Right renal cortex interstitium (tissue), 3 donors: ENCODE results near the gene VAPA. TPM values are rescaled to one million over a fixed set of nuclear protein-coding genes. Genes with fewer than 3 reads are reported as not detected.
"Not testable (repeated sequence)": the region's sequence is repeated elsewhere in the genome, so short reads cannot be mapped to it uniquely, and the experiment has no call there.

Experiments used
- DNase-seq, 3 donors: peaks; one replicate each; pipeline ENCODE4 v3.0.0-alpha.2; 2013; ENCODE audit warnings: low read depth in 3 of 3, low spot score in 2 of 3
- polyA plus RNA-seq, 3 donors: library from polyadenylated mRNA; unstranded; fragments of 120-200 nt; gene quantifications; one replicate each; pipeline ENCODE4 v1.2.1, GENCODE V29; 2013; ENCODE audit not compliant: insufficient read length in 3 of 3

VAPA gene
- polyA plus RNA-seq, 3 donors, result 277 to 287 (median 278) TPM

DNA sequence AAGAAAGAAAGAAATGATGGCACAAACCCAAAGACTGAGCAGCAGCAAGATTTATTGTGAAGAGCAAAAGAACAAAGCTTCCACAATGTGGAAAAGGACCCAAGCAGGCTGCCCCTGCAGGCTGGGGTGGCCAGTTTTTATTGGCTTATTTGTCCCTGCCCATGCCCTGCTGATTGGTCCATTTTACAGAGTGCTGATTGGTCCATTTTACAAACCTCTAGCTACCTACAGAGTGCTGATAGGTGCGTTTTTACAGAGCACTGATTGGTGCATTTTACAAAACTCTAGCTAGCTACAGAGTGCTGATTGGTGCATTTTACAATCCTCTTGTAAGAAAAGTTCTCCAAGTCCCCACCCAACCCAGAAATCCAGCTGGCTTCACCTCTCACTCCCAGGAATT, 1.5 kb upstream of the VAPA start:
- not testable (repeated sequence) for DNase-seq

DNA sequence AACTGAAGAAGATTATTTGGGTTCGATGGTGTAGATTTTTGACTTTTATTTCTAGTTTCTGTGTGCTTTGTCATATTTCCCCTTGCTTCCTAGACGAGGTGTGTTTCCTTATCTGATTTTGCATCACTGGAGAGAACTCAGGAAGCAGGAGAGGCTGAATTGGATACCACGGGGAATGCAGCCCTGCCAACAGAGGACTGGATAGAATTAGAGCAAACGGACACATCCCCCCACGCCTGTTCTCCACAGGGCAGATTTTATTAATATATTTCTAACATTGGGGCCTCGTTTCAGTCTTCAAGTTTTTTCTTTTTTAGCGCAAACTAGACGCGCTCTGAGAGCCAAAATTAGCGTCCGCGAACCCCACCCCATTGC, 678 bp upstream of the VAPA start:
- DNase-seq, result no peak

DNA sequence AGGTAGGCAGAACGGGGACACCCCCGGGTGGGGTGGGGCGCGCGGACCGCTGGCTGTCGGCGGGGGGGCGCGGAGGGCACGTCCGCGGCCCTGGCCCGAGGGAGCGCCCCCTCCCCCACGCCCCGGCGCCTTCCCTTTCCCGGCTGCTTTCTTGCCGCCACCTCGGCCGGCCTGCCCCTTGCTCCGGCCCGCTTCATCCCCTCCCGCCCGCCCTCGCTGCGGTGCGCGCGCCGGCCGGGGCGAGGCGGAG, 443 bp downstream of the VAPA start:
- DNase-seq, result peak in 1 of 3 donors; percentile 16

DNA sequence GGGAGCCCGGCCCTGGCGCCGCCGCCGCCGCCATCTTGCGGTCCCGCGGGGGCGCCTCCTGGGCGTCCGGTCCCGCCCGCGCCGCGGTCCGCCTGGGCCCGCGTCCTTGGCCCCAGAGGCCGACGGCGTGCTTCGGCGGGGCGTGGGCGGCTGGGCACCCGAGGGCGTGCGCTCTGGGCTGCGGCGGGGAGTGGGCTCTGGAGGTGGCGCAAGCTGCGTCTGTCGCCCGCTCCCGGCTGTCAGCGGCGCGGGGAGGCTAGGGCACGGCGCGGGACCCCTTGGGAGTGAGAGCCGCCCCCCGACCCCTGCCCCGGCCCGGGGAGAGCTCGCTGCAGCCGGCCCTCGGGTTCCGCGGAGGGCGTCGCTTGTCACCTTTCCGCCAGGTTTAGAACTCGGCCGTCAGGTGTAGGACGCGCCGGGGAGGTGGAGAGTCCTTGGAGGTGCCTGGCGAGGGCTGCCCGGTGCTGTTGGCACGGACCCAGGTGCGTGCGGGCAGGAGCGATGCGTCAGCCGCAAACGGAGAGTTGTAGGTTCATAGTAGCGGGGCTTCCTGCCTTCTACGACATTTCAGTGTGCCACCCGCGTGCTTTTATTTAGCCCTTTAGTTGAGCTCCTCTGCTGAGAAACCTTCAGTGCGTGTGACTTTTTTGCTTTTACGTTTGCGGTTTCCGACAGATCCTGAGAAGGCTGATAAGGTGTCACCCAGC, 921 bp downstream of the VAPA start:
- peak in 1 of 3 donors; percentile 47 for DNase-seq

DNA sequence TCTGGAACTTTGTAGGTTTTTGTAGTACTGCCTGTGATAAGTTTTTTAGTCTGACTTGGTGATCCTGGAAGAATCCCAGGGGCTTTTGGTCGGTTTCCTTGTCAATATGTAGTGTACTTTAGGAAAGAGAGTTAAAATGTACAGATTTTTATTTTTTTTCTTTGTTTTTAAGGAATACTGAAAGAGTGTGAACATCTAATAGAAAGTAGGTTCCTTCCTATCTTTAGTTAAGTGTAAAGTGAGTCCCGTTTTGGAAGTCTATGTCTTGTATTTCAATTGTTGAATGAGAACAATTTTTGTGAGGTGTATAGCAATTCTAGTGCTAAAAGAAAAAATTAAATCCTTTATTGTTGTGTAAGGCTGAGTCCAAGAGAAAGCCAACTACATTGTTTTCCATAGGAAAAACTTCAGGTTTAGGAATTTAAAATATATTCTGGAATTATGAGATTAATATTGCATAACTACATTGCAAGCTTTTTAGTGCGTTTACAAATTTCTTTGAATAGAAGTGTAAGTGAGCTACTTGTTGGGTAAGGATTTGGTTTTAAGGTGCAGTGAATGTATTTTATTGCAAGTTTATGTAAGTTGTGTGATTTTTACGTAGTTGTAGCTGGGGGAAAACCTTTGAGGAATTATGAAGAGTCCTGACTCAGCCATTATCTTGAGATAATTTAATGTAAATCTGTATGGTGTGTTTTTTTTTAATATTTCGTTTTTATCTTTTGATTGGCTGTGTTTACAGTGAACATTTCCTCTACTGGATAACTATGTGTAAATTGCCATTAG, 1.7 kb downstream of the VAPA start:
- no peak for DNase-seq

DNA sequence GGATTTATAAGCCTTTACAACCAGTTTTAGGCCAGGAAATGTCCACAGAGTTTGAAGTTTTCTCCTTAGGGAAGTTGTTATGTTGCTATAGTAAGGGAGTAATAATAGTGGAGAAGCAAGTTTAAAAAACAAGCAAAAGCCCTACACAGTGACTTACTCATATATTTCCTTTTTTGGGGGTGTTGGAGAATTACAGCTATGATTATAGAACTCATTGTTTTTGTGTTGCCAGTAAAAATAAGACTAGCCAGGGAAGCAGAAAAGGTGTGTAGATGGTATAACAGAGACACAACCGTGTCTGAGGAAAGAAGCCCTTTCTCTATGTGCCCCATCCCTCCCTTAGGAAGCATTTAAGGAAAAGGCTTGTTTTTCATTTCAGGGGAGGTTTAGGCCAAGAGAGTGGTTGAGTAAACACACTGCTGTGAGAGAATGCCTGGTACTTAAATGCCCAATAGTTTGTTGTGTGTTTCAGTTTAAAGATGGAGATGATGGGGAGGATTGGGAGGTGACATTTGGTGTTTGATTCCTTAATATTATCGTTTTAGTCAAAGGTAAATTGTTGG, 2.3 kb downstream of the VAPA start:
- no peak for DNase-seq

DNA sequence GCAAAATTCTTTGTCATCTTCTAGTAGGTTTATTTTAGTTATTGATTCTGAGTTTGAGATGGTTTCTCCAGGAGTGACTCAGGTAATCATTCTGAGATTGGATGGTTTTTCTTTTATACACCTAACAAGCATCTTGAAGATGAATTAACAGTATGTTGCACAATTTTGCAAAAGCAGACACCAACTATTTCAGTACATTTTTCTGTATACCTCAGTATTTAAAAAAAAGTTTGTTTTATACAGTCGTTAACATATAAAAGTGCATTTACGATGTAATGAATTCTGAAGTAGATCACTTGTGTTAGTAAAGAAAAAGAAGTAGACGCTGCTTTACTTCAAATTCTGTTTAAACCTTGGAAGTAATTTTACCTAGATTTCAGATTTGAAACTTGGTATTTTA, 3.0 kb downstream of the VAPA start:
- no peak for DNase-seq

DNA sequence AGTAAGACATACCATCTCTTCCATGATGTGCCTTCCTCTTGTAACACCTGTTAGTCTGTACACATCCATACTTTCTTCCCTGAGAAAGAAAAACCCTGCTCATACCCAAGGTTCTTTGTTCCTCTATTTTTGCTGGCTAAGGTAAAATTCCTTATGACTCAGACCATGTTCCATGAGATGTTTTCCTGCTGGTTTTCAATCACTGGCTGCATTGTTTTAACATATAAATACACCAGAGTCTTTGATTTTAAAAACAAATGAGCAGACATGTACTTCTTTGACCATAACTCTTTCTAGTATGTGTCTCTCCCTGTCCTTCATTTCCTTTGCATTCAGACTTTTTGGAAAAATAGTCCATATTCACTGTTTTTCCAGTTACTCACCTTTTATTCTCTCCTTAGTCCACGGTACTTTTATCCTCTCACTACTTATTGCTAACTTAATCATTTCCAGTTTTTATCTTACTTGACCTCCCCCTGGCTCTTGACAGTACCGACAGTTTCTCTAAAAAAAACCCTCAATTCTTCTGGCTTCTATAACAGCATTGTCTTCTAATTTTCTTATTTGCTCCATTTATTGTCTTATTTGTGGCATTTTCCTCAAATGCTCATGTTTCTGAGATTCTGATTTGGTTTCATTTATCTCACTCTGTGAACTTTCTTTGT, 4.3 kb downstream of the VAPA start:
- DNase-seq, result no peak

DNA sequence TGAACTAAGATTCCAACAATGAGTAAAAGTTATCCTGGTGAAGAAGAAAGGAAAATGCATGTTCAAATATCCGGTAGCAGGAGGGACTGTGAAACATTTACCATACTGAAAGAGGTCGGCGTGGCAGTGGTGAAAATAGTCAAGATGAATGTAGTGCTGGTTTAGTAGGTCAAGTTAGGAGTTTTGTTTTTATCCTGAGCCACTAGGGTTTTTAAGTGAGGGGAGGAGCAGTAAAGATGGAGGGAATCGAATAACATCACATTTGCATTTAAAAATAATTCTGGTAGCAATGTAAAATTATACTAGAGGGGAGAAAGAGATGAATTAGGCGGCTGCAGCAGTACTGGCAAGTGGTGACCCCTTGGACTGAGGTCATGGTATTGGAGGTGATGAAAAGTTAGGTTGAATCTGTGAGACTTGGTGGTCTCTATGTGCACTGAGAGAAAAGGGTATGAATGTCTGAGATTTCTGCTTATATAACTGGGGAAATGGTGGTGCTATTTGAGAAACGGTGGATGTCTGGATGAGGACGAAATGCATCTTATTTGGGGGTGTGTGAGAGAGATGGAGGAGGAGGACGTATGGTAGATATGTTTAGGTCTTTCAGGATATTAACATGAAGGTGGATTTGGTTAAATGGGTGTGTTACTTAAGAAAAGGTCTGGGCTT, 5.9 kb downstream of the VAPA start:
- no peak for DNase-seq

DNA sequence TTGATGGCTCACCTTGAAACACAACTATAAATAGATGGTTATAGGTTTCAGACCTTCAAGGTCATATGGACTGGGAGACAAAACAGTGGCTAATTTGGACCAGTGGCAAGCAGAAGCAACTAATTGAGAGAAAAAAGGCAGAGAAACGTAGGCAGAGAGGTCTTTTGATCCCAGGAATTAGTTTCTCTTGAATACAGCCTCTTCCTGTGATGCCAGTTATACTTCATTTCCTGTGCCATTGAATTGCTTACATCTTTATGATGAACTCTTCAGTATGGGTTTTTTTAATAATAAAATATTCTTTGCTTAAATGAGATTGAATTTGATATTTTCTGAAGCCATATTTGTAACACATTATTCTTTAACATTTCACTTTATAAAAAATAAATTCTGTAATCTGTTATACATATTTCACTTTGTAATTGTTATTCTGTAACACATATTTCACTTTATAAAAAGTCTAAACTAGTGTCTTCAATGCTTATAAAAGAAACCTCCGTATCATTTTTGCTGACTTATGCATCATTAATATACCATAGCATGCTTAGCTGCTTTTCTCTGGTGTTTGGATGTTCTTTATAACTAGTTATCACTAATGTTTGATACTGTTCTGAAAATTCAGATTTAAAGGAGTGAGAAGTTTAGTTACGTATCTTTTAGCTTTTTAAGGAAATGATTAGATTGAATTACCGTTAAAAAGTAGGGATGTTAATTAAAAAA, 8.9 kb downstream of the VAPA start:
- DNase-seq, result no peak

DNA sequence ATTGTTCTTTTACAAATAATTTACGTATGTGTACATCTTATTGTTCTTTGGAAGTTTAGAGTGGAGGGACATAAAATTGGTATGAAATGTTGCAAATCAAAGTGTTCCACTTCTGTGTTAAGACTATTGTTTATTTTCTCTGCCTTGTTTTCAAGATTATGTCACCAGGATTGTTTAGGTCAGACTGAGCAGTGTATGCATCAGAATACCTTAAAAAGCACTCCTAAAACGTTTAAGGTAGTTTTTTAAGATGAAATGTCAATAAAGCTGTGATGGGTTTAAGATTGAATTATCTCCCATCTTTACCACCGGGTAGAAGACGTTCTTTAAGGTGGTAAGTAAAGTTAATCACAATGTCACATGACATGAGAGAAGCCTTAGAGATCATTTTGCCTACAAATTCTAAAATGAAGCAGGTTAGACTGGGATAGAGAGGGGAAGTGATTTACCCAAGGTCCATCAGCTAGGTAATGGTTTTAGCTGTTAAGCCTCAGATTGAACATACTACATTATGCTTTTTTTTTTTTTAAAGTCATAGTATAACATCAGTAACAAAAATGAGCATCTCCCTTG, 10.6 kb downstream of the VAPA start:
- DNase-seq, result no peak

DNA sequence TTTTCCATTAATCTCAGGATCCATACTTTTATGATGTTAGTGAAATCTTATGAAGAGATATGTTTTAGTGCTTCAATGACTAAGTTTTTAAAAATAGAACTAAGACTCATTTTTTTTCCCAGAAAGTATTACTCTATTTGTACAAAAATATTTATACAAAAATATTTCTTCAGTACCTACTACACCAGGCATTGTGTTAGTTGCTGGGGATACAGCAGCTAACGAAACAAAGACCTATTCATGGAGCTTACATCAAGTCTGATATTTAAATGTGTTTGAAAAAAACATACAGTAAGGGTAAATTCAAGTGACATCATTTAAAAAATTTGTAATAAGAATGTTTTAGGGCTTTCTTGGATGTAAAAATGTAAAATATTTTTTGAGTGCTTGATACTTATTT, 11.6 kb downstream of the VAPA start:
- DNase-seq, result no peak

DNA sequence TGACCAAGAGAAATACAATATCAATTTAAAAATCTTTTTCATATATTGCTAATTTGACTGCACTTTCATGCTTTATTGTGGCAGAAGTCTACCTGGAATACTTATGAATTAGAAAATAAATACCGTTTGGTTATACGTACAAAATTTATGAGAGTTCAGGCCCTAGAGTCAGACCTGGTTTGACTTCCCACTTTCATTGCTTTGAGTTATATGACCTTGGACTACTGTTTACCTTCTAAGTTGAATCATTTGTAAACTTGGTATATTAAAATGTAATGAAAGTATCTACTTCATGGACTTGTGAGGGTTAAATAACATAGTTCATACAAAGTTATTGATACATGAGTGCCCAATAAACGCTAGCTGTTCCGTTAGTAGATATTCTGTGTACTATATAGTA, 12.0 kb downstream of the VAPA start:
- DNase-seq, result no peak

DNA sequence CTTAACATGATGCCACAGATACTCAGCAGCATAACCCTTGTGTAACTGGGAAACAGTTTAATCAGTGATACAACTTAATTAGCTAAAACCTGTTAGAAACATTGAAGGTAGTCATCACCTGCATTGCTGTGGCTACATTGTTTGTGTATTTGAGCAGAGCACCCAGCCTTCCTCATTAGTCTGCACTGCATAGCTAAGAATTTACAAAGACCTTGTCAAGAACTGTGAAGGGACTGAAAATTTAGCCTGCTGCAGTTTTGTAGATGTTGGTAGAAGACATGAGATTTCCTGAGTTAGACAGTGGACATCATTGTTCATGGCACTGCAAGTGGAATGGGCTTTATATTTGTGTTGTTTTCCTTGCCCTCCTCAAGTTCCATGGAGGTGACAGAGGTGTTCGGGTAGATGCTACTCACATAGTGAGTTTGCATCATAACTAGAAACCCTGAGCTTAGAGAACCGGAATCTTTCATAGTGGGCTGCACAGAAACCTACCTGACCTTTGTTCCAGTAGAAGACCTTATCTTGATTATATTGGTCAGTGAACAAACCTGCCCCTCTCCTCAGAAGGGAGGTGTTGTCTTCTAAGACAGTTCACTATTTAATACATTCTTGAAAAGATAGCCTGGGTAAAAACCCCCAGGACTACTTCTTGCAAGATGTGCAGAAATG, 12.5 kb downstream of the VAPA start:
- DNase-seq, result no peak

DNA sequence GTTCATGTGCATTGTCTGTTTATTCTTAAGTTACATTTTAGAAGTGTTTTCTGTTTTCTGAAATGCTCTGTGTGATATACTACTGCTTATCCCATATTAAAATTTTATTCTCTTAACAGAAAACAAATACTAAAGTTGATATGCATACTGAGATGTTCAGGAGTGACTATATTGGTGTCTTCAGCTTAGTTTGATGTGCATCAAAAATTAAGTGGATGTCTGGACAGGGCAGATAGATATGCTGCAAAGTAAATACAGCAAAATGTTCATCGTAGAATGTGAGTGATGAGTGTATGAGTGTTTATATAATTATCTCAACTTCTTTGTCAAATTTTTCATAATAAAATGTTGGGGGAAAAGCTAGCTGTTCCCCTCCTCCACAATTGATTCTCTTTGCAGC, 13.2 kb downstream of the VAPA start:
- no peak for DNase-seq

DNA sequence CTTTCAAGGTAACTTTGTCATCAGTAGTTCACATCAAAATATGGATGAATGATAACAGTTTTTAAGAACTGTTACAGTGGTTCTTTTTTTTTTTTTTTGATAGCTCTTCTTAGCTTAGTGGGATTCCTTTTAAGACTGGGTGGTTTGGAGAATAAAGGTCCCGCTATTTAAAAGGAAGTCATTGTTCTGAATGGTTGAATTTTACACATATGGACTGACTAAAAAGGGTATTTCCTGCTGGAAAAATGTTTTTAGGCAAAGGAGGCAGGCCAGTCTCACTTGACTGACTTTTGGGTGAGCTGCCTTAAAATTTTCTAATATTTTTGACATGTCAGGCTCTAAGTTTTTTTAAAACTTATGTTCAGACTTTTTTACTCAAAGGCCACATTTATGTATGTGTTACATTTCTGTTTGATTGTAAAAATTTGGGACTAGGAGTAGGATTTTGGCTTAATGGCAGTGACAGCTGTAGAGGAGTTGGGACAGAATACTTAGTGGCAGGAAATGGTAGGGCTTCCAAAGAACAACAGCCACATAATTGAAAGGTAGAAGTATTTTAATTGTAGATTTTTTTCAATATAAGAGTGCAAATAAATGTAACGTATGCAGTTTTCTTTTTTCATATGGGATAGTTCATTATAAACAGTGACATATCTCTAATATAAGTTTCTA, 13.7 kb downstream of the VAPA start:
- no peak for DNase-seq

DNA sequence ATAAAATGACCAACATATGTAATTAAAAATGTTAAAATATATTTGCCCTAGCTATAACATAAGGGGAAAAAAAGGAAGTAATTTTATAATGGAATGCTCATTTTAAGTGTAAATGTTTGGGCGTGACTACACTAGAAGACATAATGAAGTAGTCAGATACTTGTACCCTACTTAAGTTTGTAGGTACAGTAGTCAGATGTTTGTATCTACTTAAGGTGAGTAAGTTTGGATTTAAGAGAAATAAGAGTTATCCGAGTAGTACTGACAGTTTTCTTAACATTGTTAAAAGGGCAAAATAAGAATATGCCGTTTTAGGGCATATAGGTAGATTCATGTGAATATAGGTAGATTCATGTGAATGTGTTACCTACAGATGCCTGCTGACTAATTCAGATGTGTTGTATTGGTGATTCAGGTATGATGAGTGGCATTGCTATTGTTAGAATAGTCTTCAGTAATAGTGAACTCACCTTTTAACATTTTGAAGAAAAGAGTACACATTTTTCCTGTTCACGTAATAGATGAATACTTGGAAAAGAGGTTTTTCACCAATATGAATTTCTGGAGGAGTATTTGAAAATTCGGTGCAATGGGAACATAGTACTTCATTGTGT, 14.9 kb downstream of the VAPA start:
- no peak for DNase-seq

DNA sequence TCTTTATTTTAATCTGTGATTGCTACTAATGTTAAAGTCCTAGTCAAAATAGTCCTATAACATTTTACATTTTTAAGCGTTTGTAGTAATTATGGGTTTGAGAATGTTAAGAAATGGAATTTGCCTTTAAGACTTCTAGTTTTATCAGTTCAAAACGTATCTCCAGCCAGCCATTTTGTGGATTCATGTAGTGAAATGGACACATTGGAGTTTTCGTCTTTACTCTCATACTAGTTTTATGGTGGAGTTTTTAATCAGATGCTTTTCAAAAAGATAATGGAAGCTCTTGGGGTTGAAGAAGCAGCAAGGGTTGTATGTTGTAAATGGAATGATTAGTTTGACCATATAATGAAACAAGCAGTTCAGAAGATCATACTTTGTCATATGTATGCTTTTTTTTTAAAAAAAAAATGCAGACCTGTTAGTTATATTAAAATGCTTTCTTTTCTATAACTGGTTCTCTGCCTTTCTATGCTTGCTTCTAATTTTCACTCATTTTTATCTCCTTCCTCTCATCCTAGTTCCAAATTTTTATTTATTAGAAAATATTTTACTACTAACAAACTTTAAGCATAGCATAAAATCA, 16.6 kb downstream of the VAPA start:
- DNase-seq, result no peak
